Choroid plexus epithelial cell (primary cell): ENCODE results near the gene HOXB4.

Source experiments
- DNase-seq: peaks from one replicate; pipeline ENCODE4 v3.0.0-alpha.2; 2010; ENCODE audit warnings: low read depth
- H3K4me3 ChIP-seq: 2 replicates; pipeline ENCODE4 v1.5.1; 2011; ENCODE audit warnings: low read depth, mild to moderate bottlenecking, control low read depth, low read length, moderate library complexity
- CTCF ChIP-seq: conservative IDR thresholded peaks from 2 replicates; pipeline ENCODE4 v1.5.1; 2011; ENCODE audit warnings: low read depth, mild to moderate bottlenecking, control low read depth, inconsistent platforms, low read length, moderate library complexity

Gene HOXB4

GRCh38 chr17:48589831-48590606, 11.9 kb upstream of the HOXB4 start, which contains the start of gene HOXB3:
TSS of gene HOXB3 (minus strand) at chr17:48590241. CDS start at chr17:48552474, 37,767 bp downstream.
- no peak within 1 kb of the TSS for H3K4me3 ChIP-seq
- no peak for DNase-seq
- no peak for TF ChIP-seq CTCF

GRCh38 chr17:48589060-48589830, 11.1 kb upstream of the HOXB4 start:
- no peak overlapping the region for H3K4me3 ChIP-seq
- no peak for TF ChIP-seq CTCF
- no peak for DNase-seq

- no peak for DNase-seq
- no peak for TF ChIP-seq CTCF
- H3K4me3 ChIP-seq = no peak overlapping the region
Measured at GRCh38 chr17:48588528-48588927, 10.4 kb upstream of the HOXB4 start.

GRCh38 chr17:48588074-48588415, 9.9 kb upstream of the HOXB4 start:
- no peak for DNase-seq
- no peak for TF ChIP-seq CTCF
- H3K4me3 ChIP-seq = no peak overlapping the region

GRCh38 chr17:48587276-48588073, 9.3 kb upstream of the HOXB4 start:
- TF ChIP-seq CTCF = no peak
- no peak for DNase-seq
- H3K4me3 ChIP-seq = no peak overlapping the region

GRCh38 chr17:48586355-48587258, 8.5 kb upstream of the HOXB4 start:
- no peak for DNase-seq
- no peak overlapping the region for H3K4me3 ChIP-seq
- TF ChIP-seq CTCF = no peak
